CD4-positive, alpha-beta T cell (primary cell): ENCODE results near the gene SDC1. TPM values are rescaled to one million over a fixed set of nuclear protein-coding genes. Genes with fewer than 3 reads are reported as not detected.

ENCODE experiments used
- ATAC-seq: fragments of 200-7000 bp; cut with Tn5 transposase; one replicate; pipeline ENCODE4 v1.10.0; 2022; ENCODE audit warnings: mild to moderate bottlenecking; ENCODE audit not compliant: poor library complexity
- CTCF ChIA-PET: fragments of 350-600 bp; sonication (Branson Sonifier 250); formaldehyde crosslinking; loops from one replicate; lab custom pipeline; 2021; ENCODE audit warnings: antibody characterized with exemption, inconsistent platforms; lab: Charles Lee
- POLR2A ChIA-PET: fragments of 350-600 bp; sonication (Branson Sonifier 250); formaldehyde crosslinking; loops from one replicate; lab custom pipeline; 2021; ENCODE audit warnings: antibody characterized with exemption, inconsistent platforms; lab: Charles Lee
- DNase-seq, 14 experiments: peaks; one replicate each; pipeline ENCODE4 v3.0.0-alpha.2; 2013 to 2020; ENCODE audit warnings: mixed read lengths in 2 of 14
- H3K27ac ChIP-seq, 2 donors: one replicate each; pipeline versions ENCODE4 v1.5.1 to v1.7.0; 2013; ENCODE audit warnings: low read length in 2 of 2, low read depth in 1 of 2, mild to moderate bottlenecking in 1 of 2
- H3K27me3 ChIP-seq, 2 experiments: 1 replicate in 1 of 2; 2 replicates in 1 of 2; pipeline versions ENCODE4 v1.6.1 to v1.7.0; 2013; ENCODE audit warnings: low read length in 2 of 2, control low read depth in 1 of 2, mild to moderate bottlenecking in 1 of 2, moderate library complexity in 1 of 2; ENCODE audit not compliant: insufficient read depth in 2 of 2, control insufficient read depth in 1 of 2
- H3K36me3 ChIP-seq: one replicate; pipeline ENCODE4 v1.6.1; 2013; ENCODE audit warnings: low read length, control low read depth; ENCODE audit not compliant: insufficient read depth
- H3K4me1 ChIP-seq: one replicate; pipeline ENCODE4 v1.6.1; 2013; ENCODE audit warnings: low read length, control low read depth; ENCODE audit not compliant: insufficient read depth
- H3K4me3 ChIP-seq: one replicate; pipeline ENCODE4 v1.5.1; 2013; ENCODE audit warnings: mild to moderate bottlenecking, low read length, moderate library complexity
- H3K9me3 ChIP-seq, 2 experiments: 1 replicate in 1 of 2; 2 replicates in 1 of 2; pipeline versions ENCODE4 v1.6.1 to v1.7.0; 2013; ENCODE audit warnings: low read length in 2 of 2, mild to moderate bottlenecking in 2 of 2, control low read depth in 1 of 2, moderate library complexity in 1 of 2; ENCODE audit not compliant: control insufficient read depth in 1 of 2, insufficient read depth in 1 of 2
- H3K27ac Mint-ChIP-seq: one replicate; pipeline ENCODE4 v1.8.0; 2020; ENCODE audit warnings: mixed read lengths
- H3K27me3 Mint-ChIP-seq: one replicate; pipeline ENCODE4 v1.8.0; 2021; ENCODE audit warnings: mixed read lengths
- H3K36me3 Mint-ChIP-seq: one replicate; pipeline ENCODE4 v1.8.0; 2021; ENCODE audit warnings: low read depth, mixed read lengths
- H3K4me1 Mint-ChIP-seq: one replicate; pipeline ENCODE4 v1.8.0; 2021; ENCODE audit warnings: low read depth, mixed read lengths
- H3K4me3 Mint-ChIP-seq: one replicate; pipeline ENCODE4 v1.8.0; 2020; ENCODE audit warnings: mild to moderate bottlenecking, mixed read lengths
- H3K9me3 Mint-ChIP-seq: one replicate; pipeline ENCODE4 v1.8.0; 2020; ENCODE audit warnings: mixed read lengths
- CTCF ChIP-seq: fragments of 200-600 bp; IDR thresholded peaks from one replicate; pipeline ENCODE4 v1.8.0; 2022; ENCODE audit warnings: antibody characterized with exemption, mild to moderate bottlenecking
- intact Hi-C, 2 experiments: fragments of 100-400 bp; cut with DNase I in 1 of 2; cut with micrococcal nuclease in 1 of 2; formaldehyde crosslinking; loops; one replicate each; pipeline versions ENCODE4 v1.15.1 to v1.9.0; 2023 to 2025; cut with DNase I, micrococcal nuclease
- total RNA-seq, 174 experiments: library from RNA in 2 of 174; stranded (reverse) in 2 of 174; gene quantifications; one replicate each; pipeline ENCODE4 v1.2.3 and lab custom pipeline; 2021 to 2026

SDC1 gene
- total RNA-seq, 2 experiments from 2014 or later: not detected

GRCh38 chr2:20179466-20179754, 45.5 kb downstream of the SDC1 start:
- Mint-ChIP-seq H3K4me1 (no peaks in the 10 kb centered on the region), H3K27ac (no peak overlapping the region), H3K36me3 (no peaks in the 10 kb centered on the region), H3K27me3 (no peaks in the 10 kb centered on the region), H3K4me3 (no peak overlapping the region), H3K9me3 (no peaks in the 10 kb centered on the region)
- no peak for ATAC-seq
- CTCF ChIA-PET: no interaction called here
- POLR2A ChIA-PET: no interaction called here
- intact Hi-C loops: no loop called here
- Histone ChIP-seq H3K4me3 (no peak overlapping the region), H3K36me3 (no peaks in the 10 kb centered on the region), H3K27ac (no peak overlapping the region), H3K9me3 (no peaks in the 10 kb centered on the region), H3K4me1 (no peaks in the 10 kb centered on the region), H3K27me3 (no peaks in the 10 kb centered on the region)
- DNase-seq: no peak
- TF ChIP-seq CTCF: no peak

- TF ChIP-seq CTCF: no peak
- Mint-ChIP-seq H3K4me1 (no peaks in the 10 kb centered on the region), H3K27me3 (no peaks in the 10 kb centered on the region), H3K36me3 (no peaks in the 10 kb centered on the region), H3K27ac (no peak overlapping the region), H3K9me3 (no peaks in the 10 kb centered on the region), H3K4me3 (no peak overlapping the region)
- ATAC-seq (no peak), DNase-seq (no peak)
- Histone ChIP-seq H3K9me3 (no peaks in the 10 kb centered on the region), H3K27me3 (no peaks in the 10 kb centered on the region), H3K4me3 (no peak overlapping the region), H3K27ac (no peak overlapping the region), H3K36me3 (no peaks in the 10 kb centered on the region), H3K4me1 (no peaks in the 10 kb centered on the region)
- ChIA-PET CTCF (no interaction called here), POLR2A (no interaction called here)
- intact Hi-C loops: no loop called here
These were observed 46.1 kb downstream of the SDC1 start for GRCh38 chr2:20178666-20179465.

- no peak overlapping the region for H3K27ac Mint-ChIP-seq
- H3K9me3 Mint-ChIP-seq: no peaks in the 10 kb centered on the region
- Histone ChIP-seq H3K36me3 (no peaks in the 10 kb centered on the region), H3K4me3 (no peak overlapping the region), H3K4me1 (no peaks in the 10 kb centered on the region), H3K27me3 (no peaks in the 10 kb centered on the region), H3K27ac (no peak overlapping the region), H3K9me3 (no peaks in the 10 kb centered on the region)
- H3K4me3 Mint-ChIP-seq: no peak overlapping the region
- DNase-seq (no peak), ATAC-seq (no peak)
- ChIA-PET POLR2A (no interaction called here), CTCF (no interaction called here)
- TF ChIP-seq CTCF: no peak
- H3K27me3 Mint-ChIP-seq: no peaks in the 10 kb centered on the region
- intact Hi-C loops: no loop called here
- H3K4me1 Mint-ChIP-seq: no peaks in the 10 kb centered on the region
- H3K36me3 Mint-ChIP-seq: no peaks in the 10 kb centered on the region
These were observed 46.7 kb downstream of the SDC1 start for GRCh38 chr2:20178249-20178607.
